HG03432 (cell line): ENCODE measurements around the gene CDKN1B.

Source experiments
- ATAC-seq: cut with Tn5 transposase; IDR thresholded peaks from one replicate; pipeline ENCODE4 v1.9.1; 2021; ENCODE audit warnings: mild to moderate bottlenecking, moderate library complexity; ENCODE audit not compliant: unreplicated experiment

CDKN1B gene

GRCh38 chr12:12755923-12756322, 38.8 kb downstream of the CDKN1B start:
- ATAC-seq = no peak

GRCh38 chr12:12757121-12757520, 40.0 kb downstream of the CDKN1B start:
- ATAC-seq = no peak

GRCh38 chr12:12759234-12759915, 42.2 kb downstream of the CDKN1B start:
- no peak for ATAC-seq

- ATAC-seq = no peak
These were observed 47.7 kb downstream of the CDKN1B start for GRCh38 chr12:12764824-12765223.

GRCh38 chr12:12770262-12770661, 53.1 kb downstream of the CDKN1B start:
- ATAC-seq = no peak
